GM12801 (cell line): ENCODE data around the gene CNGA4.

Source experiments
- CTCF ChIP-seq: IDR thresholded peaks from one replicate; pipeline ENCODE4 v1.5.1; 2011; ENCODE audit warnings: control low read depth; ENCODE audit not compliant: insufficient read length; ENCODE audit errors: extremely low read depth

CNGA4 gene

GRCh38 chr11:6238902-6239301, at the start of gene CNGA4:
Gene CNGA4, plus strand, starts transcription at chr11:6239089. Its CDS starts 118 bp downstream, at chr11:6239207.
- TF ChIP-seq CTCF: no peak

- no peak for TF ChIP-seq CTCF
Observed at GRCh38 chr11:6191742-6192141, 47.1 kb upstream of the CNGA4 start.

GRCh38 chr11:6194065-6194581, 44.8 kb upstream of the CNGA4 start:
- TF ChIP-seq CTCF: no peak

DNA sequence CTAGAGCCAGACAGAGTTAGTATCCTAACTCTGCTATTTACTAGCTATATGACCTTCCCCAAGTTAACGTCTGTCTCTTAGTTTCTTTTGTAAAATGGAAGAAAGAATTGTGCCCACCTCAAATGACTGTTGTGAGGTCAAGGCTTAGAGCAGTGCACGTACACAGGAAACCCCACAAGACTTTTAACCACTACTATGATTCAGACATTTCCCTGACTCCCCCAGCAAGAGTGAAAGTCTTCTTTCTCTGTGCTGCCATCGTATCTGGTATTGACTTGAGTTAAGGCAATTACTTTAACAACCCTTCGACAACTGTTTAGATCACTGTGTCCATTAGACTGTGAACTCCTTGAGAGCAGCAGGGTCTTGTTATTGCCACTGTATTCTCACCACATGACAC, 42.5 kb upstream of the CNGA4 start:
- no peak for TF ChIP-seq CTCF

- no peak for TF ChIP-seq CTCF
Observed at GRCh38 chr11:6197466-6198200, 41.3 kb upstream of the CNGA4 start.

GRCh38 chr11:6199174-6199810, 39.6 kb upstream of the CNGA4 start, which contains the start of gene OR52W1:
Gene OR52W1, plus strand, starts transcription at chr11:6199224. Its CDS starts 0 bp downstream, at chr11:6199224.
- no peak for TF ChIP-seq CTCF

DNA sequence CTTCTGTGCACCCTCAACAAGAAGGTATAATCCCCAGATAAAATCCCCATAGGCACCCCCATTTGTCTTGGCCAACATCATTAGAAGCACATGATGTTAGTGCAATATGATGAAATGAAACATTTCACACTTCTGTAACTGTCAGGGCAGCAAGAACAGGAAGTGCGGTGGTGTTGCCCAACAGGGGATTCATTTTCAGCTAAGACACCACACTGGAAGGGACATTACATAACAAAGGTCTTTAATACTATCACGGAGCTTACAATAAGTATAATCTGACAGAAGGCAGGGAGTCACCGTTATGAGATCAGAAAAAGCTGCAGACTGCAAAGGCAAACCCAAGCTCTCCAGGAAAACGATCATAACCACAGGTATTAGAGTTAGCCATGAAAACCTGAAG, 37.9 kb upstream of the CNGA4 start:
- no peak for TF ChIP-seq CTCF
